ENCODE results near the gene NTMT1. TPM values are rescaled to one million over a fixed set of nuclear protein-coding genes. Genes with fewer than 3 reads are reported as not detected.

NTMT1 gene
- total RNA-seq, 3 donors from 2014 or later: 22.0 to 32.0 (median 26.2) TPM

GRCh38 chr9:129581505-129582189 is 44.3 kb upstream of the NTMT1 start:
- H3K4me1 ChIP-seq (ENCODE audit: low read depth): no peaks in the 10 kb centered on the region
- no peaks in the 10 kb centered on the region for H3K9me3 ChIP-seq
- ATAC-seq (no peak), DNase-seq (no peak)
- TF ChIP-seq, protein P1, sequence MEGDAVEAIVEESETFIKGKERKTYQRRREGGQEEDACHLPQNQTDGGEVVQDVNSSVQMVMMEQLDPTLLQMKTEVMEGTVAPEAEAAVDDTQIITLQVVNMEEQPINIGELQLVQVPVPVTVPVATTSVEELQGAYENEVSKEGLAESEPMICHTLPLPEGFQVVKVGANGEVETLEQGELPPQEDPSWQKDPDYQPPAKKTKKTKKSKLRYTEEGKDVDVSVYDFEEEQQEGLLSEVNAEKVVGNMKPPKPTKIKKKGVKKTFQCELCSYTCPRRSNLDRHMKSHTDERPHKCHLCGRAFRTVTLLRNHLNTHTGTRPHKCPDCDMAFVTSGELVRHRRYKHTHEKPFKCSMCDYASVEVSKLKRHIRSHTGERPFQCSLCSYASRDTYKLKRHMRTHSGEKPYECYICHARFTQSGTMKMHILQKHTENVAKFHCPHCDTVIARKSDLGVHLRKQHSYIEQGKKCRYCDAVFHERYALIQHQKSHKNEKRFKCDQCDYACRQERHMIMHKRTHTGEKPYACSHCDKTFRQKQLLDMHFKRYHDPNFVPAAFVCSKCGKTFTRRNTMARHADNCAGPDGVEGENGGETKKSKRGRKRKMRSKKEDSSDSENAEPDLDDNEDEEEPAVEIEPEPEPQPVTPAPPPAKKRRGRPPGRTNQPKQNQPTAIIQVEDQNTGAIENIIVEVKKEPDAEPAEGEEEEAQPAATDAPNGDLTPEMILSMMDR (IDR thresholded peaks at IDR 0.05): no peak
- intact Hi-C loops (cut with DNase I, micrococcal nuclease): no loop called here
- no peaks in the 10 kb centered on the region for H3K36me3 ChIP-seq (ENCODE audit: low read depth)
- H3K4me3 ChIP-seq: no peak overlapping the region

DNA sequence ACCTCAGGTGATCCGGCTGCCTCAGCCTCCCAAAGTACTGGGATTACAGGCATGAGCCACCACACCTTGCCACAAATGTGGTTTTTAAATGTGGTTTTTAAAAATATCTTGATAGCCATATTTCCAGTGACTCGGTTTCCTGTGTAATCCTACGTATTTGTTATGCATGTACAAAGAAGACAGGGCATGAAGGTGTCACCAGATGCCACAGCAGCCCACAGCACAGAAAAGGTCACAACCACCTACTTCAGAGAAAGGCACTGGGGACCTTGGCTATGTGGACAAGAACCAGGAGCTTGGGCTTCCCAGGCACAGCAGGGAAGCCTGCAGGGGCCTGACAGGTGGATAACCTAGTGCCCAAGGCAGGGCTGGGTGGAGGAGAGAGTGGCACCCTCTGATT is 43.1 kb upstream of the NTMT1 start:
- no peaks in the 10 kb centered on the region for H3K9me3 ChIP-seq
- DNase-seq: no peak
- intact Hi-C loops (cut with DNase I, micrococcal nuclease): no loop called here
- H3K4me3 ChIP-seq: no peak overlapping the region
- H3K36me3 ChIP-seq (ENCODE audit: low read depth): no peaks in the 10 kb centered on the region
- peaks cover 3% of the 10 kb centered on the region for H3K4me1 ChIP-seq (ENCODE audit: low read depth)
- ATAC-seq: no peak
- TF ChIP-seq, protein P1 (IDR thresholded peaks at IDR 0.05): no peak

GRCh38 chr9:129583308-129584038 is 42.5 kb upstream of the NTMT1 start:
- intact Hi-C loops (cut with DNase I, micrococcal nuclease): no loop called here
- H3K36me3 ChIP-seq (ENCODE audit: low read depth): no peaks in the 10 kb centered on the region
- peaks cover 3% of the 10 kb centered on the region for H3K4me1 ChIP-seq (ENCODE audit: low read depth)
- no peaks in the 10 kb centered on the region for H3K9me3 ChIP-seq
- ATAC-seq (no peak), DNase-seq (no peak)
- TF ChIP-seq, protein P1 (IDR thresholded peaks at IDR 0.05): no peak
- H3K4me3 ChIP-seq: no peak overlapping the region

DNA sequence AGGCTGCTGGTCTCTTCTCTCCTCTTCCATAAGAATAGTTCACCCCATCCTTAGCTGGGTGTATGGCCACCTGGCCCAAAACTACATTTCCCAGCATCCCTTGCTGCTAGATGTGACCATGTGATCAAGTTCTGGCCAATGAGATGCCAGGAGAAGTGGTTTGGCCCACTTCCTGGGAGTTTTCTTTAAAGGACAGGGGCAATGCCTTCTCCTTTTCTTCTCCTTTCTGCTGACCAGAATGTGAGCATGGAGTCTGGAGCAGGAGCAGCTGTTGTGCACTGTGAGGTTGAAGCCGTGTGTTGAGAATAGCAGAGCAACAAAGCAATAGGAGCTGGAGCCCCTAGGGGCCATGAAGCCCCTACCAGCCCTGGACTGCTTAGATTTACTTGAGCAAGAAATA is 41.8 kb upstream of the NTMT1 start:
- no peak overlapping the region for H3K4me3 ChIP-seq
- intact Hi-C loops (cut with DNase I, micrococcal nuclease): no loop called here
- H3K4me1 ChIP-seq (ENCODE audit: low read depth): peaks cover 3% of the 10 kb centered on the region
- ATAC-seq (peak; percentile 82), DNase-seq (peak in 2 of 3 donors; percentile 54 to 86)
- H3K36me3 ChIP-seq (ENCODE audit: low read depth): no peaks in the 10 kb centered on the region
- TF ChIP-seq, protein P1 (IDR thresholded peaks at IDR 0.05): no peak
- H3K9me3 ChIP-seq: no peaks in the 10 kb centered on the region

- H3K36me3 ChIP-seq (ENCODE audit: low read depth): no peaks in the 10 kb centered on the region
- intact Hi-C loops (cut with DNase I, micrococcal nuclease): no loop called here
- ATAC-seq: no peak
- TF ChIP-seq, protein P1 (IDR thresholded peaks at IDR 0.05): no peak
- H3K4me1 ChIP-seq (ENCODE audit: low read depth): peaks cover 3% of the 10 kb centered on the region
- DNase-seq: no peak
- H3K9me3 ChIP-seq: no peaks in the 10 kb centered on the region
- H3K4me3 ChIP-seq: no peak overlapping the region
These were observed 40.6 kb upstream of the NTMT1 start for GRCh38 chr9:129585352-129585751.

Measured in mucosa of descending colon (tissue), 3 donors.